GM18519 (cell line): Measurements from ENCODE around the gene EFCAB5.
"Not testable (repeated sequence)": the region's sequence is repeated elsewhere in the genome, so short reads cannot be mapped to it uniquely, and the experiment has no call there.

Experiments used
- ATAC-seq: cut with Tn5 transposase; IDR thresholded peaks from one replicate; pipeline ENCODE4 v1.9.1; 2021; ENCODE audit warnings: mild to moderate bottlenecking, moderate library complexity; ENCODE audit not compliant: unreplicated experiment, low FRiP score

Gene EFCAB5

DNA sequence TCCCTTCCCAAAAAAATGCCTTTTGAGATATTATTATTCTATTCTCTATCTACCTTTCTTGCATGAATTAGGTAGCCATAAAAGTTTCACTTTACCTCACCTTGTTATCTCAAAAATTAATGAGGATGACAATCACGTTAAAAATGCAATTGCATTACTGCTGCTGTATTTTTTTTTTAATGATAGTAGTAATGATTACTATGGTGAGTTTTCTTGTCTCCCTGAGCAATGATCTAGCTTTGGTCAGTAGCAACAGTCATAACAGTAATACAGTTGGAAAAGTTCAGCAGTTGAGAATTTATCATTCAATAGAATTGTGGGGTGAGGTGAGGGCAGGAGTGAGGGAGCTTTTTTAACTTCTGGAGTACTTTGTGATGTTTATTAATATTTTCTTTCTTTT is at the start of gene EFCAB5:
EFCAB5 (plus strand) TSS at position 301 of the 400 bp plus-strand sequence. CDS start 163 bp downstream, outside the sequence.
- ATAC-seq: no peak

DNA sequence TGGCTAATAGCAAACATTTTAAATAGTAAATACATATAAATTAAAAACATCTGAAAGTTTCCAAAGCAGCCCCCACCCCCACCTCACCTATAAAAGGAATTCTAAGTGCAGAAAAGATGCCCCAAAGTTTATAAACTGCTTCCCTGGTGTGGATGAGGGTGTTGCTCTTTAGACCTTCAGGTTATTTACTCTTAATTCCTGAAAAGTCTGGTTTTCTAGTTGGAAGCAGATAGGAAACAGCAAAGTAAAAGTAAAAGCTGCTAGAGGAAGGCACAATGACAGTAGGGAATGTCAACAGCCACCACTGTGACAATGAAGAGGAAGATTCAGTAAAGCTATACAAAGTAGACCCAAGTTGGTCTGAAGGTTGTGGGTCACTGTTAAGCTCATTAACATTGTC is 49.2 kb upstream of the EFCAB5 start:
- no peak for ATAC-seq

- ATAC-seq: not testable (repeated sequence)
These were observed 44.3 kb upstream of the EFCAB5 start for GRCh38 chr17:29897136-29897535.

GRCh38 chr17:29903471-29903870 is 38.0 kb upstream of the EFCAB5 start:
- no peak for ATAC-seq

DNA sequence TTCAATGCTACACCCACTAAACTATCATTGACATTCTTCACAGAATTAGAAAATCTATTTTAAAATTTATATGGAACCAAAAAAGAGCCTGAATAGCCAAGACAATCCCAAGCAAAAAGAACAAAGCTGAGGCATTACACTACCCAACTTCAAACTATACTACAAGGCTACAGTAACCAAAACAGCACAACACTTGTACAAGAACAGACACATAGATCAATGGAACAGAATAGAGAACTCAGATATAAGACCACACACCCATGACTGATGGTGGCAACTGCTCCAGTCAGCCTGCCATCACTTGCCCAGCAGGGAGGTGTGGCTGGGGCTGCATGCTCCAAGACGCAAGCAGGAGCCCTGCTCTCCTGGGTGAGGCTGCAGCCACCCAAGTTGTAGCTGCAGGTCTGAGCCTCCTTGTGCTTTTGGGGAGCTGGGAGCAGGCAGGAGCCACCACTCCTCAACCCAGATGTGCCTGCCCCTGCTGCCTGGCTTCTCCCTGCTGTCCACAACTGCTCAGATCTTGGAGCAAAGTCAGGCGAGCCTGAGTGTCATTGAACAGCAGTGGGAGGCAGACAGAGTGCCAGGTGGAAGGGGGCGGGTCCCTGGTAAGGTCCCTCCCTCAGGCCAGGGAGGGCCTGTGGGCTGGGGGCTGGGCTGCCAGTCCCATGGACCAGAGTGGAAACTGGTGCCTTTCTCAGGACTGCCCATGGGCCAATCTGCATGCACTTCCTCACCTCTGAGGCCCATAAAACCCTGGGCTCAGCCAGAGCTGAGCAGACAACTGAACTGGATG is 36.2 kb upstream of the EFCAB5 start:
- ATAC-seq: no peak

- ATAC-seq: no peak
These were observed 35.6 kb upstream of the EFCAB5 start for GRCh38 chr17:29905879-29906167.

GRCh38 chr17:29906969-29907368 is 34.5 kb upstream of the EFCAB5 start:
- no peak for ATAC-seq

- ATAC-seq: no peak
These were observed 32.0 kb upstream of the EFCAB5 start for GRCh38 chr17:29909236-29910003.

DNA sequence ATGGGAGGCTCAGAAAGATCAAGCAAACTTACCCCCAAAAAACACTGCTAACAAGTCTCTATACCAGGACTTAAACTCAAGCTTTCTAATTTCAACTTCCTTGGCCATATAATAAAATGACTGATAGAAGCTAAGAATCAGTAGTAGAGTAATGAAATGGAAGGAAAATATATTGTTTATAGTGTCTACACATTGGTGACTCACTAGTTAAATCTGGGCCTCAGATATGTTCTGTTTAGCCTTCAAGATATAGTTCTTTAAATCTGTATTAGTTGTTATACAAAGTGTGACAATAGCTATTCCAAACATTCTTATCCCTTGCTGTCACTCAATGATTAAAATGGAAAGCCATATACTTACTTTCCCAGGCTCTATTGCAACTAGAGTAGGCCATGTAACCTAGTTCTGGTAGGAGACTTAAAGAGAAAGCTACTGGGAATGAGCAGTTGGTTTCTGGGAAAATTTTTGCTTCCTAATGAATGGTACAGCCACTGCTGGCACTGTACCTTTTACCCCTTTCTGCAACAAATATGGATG is 29.7 kb upstream of the EFCAB5 start:
- no peak for ATAC-seq

DNA sequence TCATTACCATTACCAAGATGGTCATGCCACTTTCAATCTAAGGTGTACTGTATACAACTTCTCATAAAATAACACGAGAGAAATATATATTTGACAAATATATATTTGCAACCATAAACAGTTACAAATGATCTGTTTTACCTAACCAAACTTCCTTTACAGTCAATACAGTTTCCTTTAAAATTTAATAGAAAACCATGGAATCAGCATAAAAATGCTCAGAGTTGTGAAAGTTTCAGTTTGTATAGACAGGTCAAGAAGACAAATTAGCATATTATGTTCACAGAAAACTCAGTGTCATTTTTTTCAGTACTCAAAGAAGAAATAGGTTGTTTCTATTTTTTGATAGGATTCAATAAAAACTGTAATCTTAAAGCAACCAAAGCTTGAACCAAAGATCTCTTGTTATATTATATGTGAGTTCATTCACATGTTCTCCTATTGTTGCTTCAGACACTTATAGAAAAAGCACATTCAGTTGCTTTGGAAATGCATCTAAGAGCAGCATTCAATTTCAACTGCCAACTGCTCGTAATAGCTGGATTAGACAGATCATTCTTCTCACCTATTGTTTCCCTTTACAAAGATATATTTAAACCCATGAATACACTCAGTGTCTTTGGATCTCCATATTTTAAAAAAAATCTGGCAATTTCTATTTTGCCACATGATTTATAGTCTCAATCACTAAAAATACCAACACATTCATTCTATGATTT is 26.5 kb upstream of the EFCAB5 start:
- ATAC-seq: no peak

DNA sequence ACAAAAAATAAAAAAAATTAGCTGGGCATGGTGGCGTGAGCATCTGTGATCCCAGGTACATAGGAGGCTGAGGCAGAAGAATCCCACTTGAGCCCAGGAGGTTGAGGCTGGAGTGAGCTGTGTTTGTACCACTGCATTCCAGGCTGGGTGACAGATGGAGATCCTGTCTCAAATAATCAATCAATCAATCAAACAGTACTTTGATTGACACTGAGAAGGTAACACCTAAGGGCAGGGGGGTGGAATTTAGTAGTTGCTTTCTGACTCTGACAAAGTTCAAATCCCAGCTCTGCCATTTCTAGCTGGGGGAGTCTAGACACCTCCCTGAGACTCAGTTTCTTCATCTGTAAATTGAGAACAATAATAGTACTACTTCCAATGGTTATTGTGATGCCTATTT is 23.4 kb upstream of the EFCAB5 start:
- ATAC-seq: no peak

GRCh38 chr17:29918922-29919856 is 22.2 kb upstream of the EFCAB5 start:
- ATAC-seq: no peak

- ATAC-seq: no peak
These were observed 16.6 kb upstream of the EFCAB5 start for GRCh38 chr17:29924786-29925185.

DNA sequence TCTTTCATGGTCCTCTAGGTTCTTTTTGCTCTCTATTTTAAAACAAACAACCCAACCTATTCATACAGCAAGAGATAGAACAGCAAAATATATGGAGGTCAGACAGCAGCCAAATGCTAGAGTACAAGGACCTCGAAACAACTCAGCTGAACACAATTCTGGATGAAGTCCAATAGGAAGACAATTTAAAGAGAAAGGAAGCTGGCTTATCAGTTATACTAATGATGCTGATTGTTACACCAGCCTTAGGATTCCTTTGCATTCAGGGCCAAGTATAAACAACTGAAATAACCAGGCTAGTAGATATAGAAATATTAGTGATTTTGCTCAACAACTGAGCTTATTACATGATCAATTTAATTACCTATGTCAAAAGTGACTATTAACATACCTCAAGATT is 13.9 kb upstream of the EFCAB5 start:
- no peak for ATAC-seq

DNA sequence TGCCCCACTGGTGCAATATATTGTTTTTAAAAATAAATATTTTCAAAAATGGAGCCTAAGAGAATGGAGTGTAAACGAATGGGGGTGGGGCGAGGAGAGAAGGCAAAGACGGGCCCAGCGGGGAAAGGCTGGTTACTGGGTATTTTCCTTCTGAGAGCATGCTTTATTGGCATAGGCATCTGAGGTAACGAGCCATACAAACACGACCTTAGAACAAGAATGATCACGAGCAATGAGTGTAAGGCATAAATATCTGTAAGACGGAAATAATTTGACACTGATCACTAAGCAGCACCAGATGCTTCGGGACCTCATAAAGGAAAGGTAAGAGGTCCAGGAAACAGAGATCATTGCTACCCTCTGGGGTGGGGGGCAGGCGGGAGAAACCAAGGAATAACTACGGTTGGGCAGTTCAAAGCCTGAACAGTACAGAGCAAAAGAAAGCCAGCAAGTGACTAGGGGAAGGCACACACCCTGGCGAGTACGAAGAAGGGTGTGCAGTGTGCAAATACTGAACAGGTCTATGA is 12.4 kb upstream of the EFCAB5 start:
- no peak for ATAC-seq

DNA sequence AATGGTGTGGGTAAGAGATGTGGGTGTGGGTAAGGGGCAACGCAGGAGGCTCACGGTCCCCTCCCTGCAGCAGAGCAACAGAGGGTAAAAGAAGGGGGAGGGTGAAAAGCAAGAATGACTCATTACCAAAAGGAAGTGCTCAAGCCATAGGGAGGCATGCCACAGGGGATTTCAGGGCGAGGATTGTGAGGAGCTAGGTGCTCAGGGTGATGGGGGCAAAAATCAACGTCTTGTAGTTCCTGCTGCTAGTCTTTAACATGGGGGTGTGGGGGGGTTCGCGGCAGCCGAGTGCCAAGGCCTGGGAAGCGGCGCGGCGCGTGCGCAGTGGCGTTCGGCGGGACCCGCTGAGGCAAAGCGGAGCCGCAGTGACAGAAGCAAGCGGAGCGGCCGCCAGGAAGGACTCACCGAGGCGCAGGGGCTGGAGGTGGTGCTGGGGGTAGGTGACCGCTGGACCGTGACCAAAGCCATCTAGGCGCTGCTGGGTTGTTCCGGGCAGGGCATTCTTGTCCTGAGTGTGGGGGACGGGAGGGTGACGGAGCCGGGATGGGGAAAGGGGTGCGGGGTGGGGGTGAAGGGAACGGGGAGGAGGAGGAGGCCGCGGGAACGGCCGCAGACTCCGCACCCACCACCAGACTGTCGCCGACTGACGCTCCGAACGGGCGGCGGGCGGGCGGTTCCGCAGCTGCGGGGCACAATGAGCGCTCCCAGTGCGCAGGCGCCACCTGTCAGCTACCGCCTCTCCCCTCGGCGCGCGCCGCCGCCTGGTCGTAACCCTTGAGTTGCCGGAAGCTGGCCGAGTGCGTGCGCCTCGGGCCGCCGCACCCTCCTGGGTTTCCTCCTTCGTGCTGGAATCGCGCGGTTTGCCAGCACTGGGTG is 11.7 kb upstream of the EFCAB5 start, which contains the start of gene SSH2:
SSH2 (minus strand) TSS at position 696 of the 876 bp plus-strand sequence; CDS start at position 468, 228 bp downstream.
- ATAC-seq: peak; percentile 37

DNA sequence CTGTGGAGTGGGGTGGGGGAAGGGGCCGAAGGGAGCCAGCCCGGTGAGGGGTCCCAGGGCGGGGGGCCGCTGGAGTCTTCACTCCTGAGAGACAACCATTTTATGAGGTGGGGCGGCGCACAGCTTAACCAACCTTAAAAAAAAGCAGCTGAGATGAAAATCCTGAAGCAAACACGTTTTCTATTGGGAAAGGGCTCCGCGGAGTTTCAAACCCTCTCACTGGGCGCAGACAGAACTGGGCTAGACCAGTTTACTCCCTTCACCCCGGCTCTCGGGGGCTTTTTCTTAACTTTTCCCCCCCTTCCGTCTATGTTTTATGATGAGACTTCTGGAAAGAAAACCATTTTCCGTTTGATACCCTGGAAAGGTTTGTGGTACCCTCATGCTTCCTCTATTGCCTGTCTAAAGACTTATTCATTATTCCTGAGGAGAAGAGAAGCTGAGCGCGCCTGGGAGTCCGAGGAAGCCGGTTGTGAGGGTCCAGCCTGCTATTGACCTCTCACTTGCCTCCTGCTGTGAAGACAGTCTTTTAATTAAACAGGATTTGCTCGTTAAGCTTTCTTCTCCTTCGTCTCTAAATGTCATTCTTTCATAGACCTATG is 10.9 kb upstream of the EFCAB5 start:
- ATAC-seq: no peak

DNA sequence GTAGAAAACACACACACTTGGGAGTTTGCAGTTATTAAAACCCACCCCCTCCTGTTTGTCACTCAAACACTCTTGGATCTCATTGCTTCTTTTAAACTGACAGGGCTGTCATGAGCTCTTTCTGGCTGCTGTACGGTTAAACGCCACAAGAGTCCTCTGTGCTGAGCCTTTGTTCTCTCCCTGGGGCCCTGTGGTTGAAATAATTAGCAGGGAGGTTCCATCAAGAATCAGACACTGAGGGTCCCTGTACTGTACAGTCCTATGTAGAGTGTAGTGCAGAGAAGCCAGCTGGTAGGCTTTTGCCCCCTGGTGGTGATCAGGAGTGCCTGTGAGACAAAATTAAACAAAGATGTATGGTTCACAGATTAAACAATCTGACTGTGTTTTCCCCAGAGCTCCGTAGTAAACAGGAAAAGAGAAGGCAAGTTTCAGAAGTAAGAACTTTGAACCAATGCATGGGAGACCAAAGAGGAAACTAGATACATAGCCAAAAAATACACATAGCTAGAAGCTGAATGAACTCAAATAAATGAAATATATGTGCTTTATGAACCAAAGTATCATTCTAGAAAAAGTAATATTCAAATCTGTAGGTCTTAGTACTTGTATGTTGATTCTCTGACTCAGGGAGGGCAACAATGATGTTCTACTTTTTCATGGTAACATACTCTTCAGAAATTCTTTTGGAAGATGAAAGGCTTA is 10.1 kb upstream of the EFCAB5 start:
- ATAC-seq: peak; percentile 43
